Measurements from ENCODE around the gene PHF12. TPM values are rescaled to one million over a fixed set of nuclear protein-coding genes. Genes with fewer than 3 reads are reported as not detected.
"Not testable (repeated sequence)": the region's sequence is repeated elsewhere in the genome, so short reads cannot be mapped to it uniquely, and the experiment has no call there.

Gene PHF12
- polyA plus RNA-seq, 4 donors: 42.3 to 48.1 (median 46.4) TPM

DNA sequence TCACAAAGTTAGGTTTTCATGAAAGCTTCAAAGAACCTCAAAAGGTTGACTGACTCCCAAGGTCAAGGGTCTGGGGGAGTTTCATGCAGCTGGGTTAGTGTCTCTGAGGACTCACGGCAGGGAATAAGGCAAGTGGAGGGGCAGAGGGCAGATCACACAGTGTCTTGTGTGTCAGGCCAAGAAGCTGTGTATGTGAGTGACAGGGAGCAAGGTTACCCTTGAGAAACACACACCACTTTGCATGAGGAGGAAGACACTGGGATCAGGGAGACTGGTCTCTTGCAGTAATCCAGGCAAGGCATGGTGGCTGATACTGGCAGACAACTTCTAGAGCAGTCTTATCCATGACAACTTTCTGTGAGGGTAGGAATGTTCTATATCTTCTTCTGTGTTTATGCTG is 60.1 kb downstream of the PHF12 start:
- no peak for DNase-seq (ENCODE audit: low read depth in 4 of 4, low spot score in 3 of 4)

DNA sequence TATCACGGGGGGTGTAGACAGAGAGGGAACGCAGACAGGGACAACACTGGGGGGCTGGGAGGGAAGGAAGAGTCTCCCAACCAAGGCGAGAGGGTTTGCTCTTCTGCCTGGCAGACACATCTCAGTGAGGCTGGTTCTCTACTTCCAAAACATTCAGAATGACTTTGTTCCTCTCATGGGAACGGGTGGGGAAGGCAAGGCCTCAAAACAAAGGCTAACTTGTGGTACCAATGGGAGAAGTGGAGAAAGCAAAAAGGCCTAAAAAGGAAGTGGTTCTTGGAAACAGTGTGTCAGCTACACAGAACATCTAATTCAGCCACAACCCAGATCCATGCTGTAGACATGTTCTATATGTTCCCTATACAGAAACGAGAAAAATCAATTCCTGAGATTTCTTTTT is 61.3 kb downstream of the PHF12 start:
- DNase-seq (ENCODE audit: low read depth in 4 of 4, low spot score in 3 of 4): no peak

- DNase-seq (ENCODE audit: low read depth in 4 of 4, low spot score in 3 of 4): no peak
Measured at GRCh38 chr17:28888832-28889231, 62.5 kb downstream of the PHF12 start.

- no peak for DNase-seq (ENCODE audit: low read depth in 4 of 4, low spot score in 3 of 4)
Measured at GRCh38 chr17:28887871-28888471, 63.3 kb downstream of the PHF12 start.

DNA sequence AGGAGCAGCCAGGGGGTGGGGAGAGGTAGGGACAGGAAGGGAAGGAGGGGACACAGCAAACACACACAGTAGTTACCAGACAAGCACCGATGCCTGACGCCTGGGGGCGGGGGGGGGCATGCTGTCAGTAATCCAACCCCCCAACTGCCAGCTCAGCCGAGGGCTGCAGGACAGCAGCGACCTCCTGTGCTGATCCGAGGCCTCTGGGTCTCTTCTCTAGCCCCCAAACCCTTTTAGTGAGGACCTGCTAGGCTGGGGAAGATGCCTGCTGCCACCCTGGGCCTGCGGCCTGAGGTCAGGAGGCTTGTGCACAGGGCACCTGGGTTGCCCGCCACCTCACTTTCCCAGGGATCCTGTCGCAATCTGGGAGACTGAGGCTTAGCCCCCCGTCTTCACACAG is 65.4 kb downstream of the PHF12 start:
- DNase-seq (ENCODE audit: low read depth in 4 of 4, low spot score in 3 of 4): no peak

- DNase-seq (ENCODE audit: low read depth in 4 of 4, low spot score in 3 of 4): no peak
Measured at GRCh38 chr17:28885363-28885762, 66.0 kb downstream of the PHF12 start.

DNA sequence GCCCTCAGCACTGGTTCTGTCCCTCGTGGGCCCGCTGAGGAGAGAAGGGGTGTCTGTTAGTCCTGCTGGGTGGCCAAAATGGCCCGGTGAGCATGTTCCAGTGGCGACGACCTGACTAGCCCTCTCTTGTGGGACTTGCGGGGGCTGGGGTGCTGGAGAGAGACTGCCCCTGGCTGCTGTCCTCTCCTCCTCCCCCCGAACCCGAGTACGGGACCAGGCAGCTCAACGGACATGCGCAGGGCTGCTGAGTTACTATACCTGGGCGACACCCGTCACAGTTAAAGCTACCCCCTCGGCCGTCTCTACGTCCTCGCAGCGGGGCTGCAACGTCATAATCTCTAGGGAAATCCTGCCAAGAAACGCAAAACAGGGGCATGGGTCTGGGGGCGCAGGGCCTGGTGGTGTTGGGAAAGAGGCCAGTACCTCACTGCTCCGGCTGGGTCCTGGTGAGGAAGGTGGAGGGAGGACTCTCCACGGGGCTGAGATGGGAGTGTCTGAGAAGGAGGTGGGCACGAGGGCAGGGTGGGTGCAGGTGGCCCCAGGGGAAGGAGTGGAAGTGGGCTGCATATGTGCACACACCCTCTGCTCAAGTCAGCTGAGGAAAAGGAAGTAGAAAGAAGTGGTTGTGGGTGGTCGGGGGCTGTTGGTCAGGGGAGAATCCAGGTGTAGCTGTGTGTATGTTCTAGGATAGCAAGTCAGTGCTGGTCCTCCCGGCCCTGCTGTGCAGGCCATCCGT is 67.2 kb downstream of the PHF12 start:
- DNase-seq (ENCODE audit: low read depth in 4 of 4, low spot score in 3 of 4): no peak

GRCh38 chr17:28882154-28882895 is 69.0 kb downstream of the PHF12 start:
- no peak for DNase-seq (ENCODE audit: low read depth in 4 of 4, low spot score in 3 of 4)

DNA sequence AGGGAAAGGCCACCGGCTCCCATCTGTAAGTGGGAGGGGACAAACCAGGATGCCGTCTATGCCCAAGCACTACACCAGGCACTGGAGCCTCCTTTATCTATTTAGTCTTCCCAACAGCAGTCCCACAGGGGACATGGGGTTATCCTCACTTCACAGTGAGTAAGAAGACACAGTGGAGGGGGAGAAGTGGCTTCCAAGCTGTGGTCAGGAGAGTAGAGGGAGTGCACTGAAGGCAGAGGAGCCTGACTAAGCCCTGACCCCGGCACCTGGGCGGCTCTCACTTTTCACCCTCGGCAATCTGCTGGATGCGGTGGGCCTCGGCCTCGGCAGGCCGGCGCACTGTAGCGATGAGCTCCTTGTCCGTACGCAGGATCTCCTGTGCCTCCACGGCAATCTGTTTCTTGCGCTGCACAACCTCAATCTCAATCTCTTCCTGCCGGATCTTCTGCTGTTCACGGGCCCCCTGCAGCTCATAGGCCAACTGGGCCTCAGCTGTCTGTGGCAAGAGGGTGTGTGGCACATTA is 69.7 kb downstream of the PHF12 start:
- no peak for DNase-seq (ENCODE audit: low read depth in 4 of 4, low spot score in 3 of 4)

DNA sequence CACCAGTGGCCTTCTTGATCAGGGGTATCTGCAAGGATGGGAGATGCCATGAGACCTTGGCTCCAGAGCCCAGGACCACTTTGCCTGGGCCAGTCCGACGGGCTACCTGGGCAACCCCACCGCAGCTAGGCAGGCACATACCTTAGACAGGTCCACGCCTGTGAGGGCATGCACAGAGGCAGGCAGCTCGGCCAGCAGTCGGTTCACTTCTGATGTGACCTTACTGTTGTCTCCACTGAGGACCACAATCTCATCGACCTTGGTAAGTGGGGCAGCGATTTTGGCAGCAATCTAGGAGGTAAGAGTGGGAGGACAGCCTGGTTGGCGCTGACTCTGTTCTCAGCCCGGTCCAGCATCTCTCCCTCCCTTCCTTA is 70.8 kb downstream of the PHF12 start:
- DNase-seq (ENCODE audit: low read depth in 4 of 4, low spot score in 3 of 4): no peak

GRCh38 chr17:28879886-28880571 is 71.3 kb downstream of the PHF12 start:
- DNase-seq (ENCODE audit: low read depth in 4 of 4, low spot score in 3 of 4): no peak

- DNase-seq (ENCODE audit: low read depth in 4 of 4, low spot score in 3 of 4): no peak
Measured at GRCh38 chr17:28878981-28879380, 72.3 kb downstream of the PHF12 start.

DNA sequence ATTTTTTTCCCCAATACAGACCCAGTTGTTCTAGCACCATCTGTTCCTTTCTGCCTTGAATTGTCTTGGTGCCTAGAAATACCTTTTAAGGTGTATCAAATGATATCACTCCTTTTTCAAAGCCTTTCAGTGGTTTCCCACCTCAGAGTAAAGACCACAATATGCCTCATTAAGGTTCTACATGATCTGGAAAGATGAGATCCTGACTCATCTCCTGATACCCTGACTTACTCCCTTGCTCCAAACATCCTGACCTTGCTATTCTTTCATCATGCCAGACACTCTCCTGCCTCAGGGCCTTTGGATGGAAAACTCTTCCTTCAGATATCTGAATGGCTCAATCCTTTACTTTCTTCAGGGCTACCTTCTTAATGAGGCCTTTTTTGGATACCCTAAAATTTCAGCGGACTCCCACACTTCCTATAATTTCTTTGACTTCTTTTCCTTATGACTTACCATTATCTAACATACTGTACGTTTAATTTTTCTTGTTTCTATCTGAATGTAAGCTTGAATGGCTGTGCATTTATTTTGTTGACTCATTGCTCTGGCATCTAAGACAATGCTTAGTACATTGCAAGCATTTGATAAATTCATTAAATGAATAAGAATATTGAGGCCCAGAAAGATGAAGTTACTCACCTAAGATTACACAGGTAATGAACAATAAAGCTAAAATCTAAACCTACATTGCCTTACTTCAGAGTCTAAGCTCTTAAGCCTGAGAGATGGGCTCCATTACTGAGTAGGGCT is 73.0 kb downstream of the PHF12 start:
- no peak for DNase-seq (ENCODE audit: low read depth in 4 of 4, low spot score in 3 of 4)

GRCh38 chr17:28877150-28877711 is 74.1 kb downstream of the PHF12 start:
- not testable (repeated sequence) for DNase-seq (ENCODE audit: low read depth in 4 of 4, low spot score in 3 of 4)

- no peak for DNase-seq (ENCODE audit: low read depth in 4 of 4, low spot score in 3 of 4)
Measured at GRCh38 chr17:28875848-28876550, 75.3 kb downstream of the PHF12 start.

GRCh38 chr17:28874750-28875149 is 76.6 kb downstream of the PHF12 start:
- no peak for DNase-seq (ENCODE audit: low read depth in 4 of 4, low spot score in 3 of 4)

DNA sequence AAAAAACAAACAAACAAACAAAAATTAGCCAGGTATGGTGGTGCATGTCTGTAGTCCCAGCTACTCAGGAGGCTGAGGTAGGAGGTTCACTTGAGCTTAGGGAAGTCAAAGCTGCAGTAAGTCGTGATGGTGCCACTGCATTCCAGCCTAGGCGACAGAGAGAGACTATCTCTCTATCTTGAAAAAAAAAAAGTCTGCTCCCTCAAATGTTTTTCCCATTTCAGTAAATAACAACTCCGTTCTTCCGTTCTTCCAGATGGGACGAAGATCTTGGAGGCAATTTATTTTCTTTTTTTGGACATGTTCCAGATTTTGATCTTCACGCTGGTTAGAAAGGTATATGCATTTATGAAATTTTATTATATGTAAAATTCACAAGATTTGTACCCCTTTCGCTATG is 77.5 kb downstream of the PHF12 start:
- no peak for DNase-seq (ENCODE audit: low read depth in 4 of 4, low spot score in 3 of 4)

DNA sequence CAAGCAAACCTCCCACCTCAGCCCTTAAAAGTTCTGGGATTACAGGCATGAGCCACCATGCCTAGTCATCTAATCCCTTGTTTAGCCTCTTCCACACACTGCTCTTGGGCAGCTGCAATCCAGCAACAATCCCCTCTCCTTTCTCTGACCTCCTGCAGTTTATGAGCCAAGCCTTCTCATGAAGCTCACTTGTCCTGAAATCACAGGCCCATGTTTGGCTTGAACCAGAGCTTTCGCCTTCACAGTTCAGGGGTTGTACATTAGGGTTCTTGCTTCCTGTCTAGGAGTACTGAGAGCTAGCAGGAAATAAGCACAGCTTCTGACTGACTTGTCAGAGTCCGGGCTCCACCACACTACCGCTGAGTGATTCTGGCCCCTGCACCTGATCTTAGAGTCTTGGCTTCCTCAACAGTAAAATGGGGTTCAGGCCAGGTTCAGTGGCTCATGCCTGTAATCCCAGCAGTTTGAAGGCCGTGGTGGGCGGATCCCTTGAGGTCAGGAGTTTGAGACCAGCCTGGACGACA is 80.2 kb downstream of the PHF12 start:
- DNase-seq (ENCODE audit: low read depth in 4 of 4, low spot score in 3 of 4): no peak

DNA sequence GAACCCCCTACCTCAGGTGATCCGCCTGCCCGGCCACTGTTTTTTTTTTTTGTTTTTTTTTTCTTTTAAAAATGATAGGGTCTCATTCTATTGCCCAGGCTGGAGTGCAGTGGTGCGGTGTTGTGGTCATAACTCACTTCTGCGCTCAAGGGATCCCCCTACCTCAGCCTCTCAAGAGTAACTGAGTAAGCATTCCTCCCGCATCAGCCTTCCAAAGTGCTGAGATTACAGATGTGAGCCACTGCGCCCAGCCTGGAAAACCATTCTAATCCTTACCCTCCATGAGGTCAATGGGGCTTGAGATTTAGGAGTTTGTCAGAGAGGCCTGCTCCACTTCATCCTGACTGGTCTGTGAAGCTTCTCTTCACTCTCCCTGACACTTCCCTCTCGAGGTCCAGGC is 84.0 kb downstream of the PHF12 start:
- DNase-seq (ENCODE audit: low read depth in 4 of 4, low spot score in 3 of 4): no peak
